Body of pancreas (tissue), 4 donors: ENCODE results near the gene NEIL3.

Experiments
- POLR2A ChIP-seq, 3 donors: fragments of 450-650 bp; IDR thresholded peaks; one replicate each; pipeline ENCODE4 v1.6.1; 2016; ENCODE audit warnings: antibody characterized with exemption in 3 of 3, mild to moderate bottlenecking in 2 of 3
- TF ChIP-seq, protein P1 (sequence below), 7 experiments: fragments of 450-650 bp in 4 of 7; fragments of 200-600 bp in 3 of 7; sonication (generic) in 3 of 7; IDR thresholded peaks; one replicate each; pipeline ENCODE4 v1.5.1; 2016 to 2019; ENCODE audit warnings: antibody characterized with exemption in 7 of 7

DNA sequence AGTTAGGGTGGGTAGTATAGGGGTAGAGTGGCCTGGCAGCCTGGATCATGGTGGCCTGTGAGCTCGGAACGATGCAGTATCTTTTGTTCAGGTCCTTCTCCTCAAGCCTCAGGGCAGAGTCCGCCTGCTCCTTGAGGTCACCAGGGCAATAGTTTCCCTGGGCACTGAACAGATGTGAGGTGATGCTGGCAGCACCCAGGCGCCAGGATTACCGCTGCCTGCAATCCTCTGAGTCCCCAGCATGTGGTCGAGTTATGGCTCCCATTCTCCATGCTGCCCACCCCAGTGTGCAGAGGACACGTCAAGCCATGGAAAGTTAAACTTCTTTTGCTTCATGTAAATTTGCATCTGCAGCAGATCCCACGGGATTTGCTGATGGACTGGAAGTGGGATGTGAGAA lies 38.7 kb downstream of the NEIL3 start:
- TF ChIP-seq, protein P1, sequence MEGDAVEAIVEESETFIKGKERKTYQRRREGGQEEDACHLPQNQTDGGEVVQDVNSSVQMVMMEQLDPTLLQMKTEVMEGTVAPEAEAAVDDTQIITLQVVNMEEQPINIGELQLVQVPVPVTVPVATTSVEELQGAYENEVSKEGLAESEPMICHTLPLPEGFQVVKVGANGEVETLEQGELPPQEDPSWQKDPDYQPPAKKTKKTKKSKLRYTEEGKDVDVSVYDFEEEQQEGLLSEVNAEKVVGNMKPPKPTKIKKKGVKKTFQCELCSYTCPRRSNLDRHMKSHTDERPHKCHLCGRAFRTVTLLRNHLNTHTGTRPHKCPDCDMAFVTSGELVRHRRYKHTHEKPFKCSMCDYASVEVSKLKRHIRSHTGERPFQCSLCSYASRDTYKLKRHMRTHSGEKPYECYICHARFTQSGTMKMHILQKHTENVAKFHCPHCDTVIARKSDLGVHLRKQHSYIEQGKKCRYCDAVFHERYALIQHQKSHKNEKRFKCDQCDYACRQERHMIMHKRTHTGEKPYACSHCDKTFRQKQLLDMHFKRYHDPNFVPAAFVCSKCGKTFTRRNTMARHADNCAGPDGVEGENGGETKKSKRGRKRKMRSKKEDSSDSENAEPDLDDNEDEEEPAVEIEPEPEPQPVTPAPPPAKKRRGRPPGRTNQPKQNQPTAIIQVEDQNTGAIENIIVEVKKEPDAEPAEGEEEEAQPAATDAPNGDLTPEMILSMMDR (IDR thresholded peaks at IDR 0.05), result no peak
- no peak for TF ChIP-seq POLR2A (IDR thresholded peaks at IDR 0.05)
